Neural progenitor cell (in vitro differentiated cells): Measurements from ENCODE around the gene CCDC196. TPM values are rescaled to one million over a fixed set of nuclear protein-coding genes. Genes with fewer than 3 reads are reported as not detected.
"Not testable (repeated sequence)": the region's sequence is repeated elsewhere in the genome, so short reads cannot be mapped to it uniquely, and the experiment has no call there.

Experiments
- DNase-seq: peaks from one replicate; pipeline ENCODE4 v3.0.0-alpha.2; 2016; ENCODE audit warnings: low spot score
- H2AFZ ChIP-seq: fragments of 200-600 bp; sonication (generic); replicated peaks from 2 replicates; pipeline ENCODE4 v1.6.1; 2016; ENCODE audit warnings: antibody characterized with exemption
- H3F3A ChIP-seq: fragments of 200-600 bp; sonication (generic); 2 replicates; pipeline ENCODE4 v1.6.1; 2016; ENCODE audit warnings: antibody characterized with exemption, low read depth
- H3K27ac ChIP-seq: fragments of 200-600 bp; sonication (generic); 2 replicates; pipeline ENCODE4 v1.5.1; 2016; ENCODE audit warnings: mild to moderate bottlenecking
- H3K27me3 ChIP-seq: fragments of 200-600 bp; sonication (generic); 2 replicates; pipeline ENCODE4 v1.6.1; 2016; ENCODE audit warnings: mild to moderate bottlenecking, moderate library complexity
- H3K36me3 ChIP-seq: fragments of 200-600 bp; sonication (generic); 2 replicates; pipeline ENCODE4 v1.5.1; 2016
- H3K4me1 ChIP-seq: fragments of 200-600 bp; sonication (generic); 2 replicates; pipeline ENCODE4 v1.6.1; 2016; ENCODE audit warnings: mixed run types
- H3K4me2 ChIP-seq: fragments of 200-600 bp; sonication (generic); 2 replicates; pipeline ENCODE4 v1.6.1; 2016
- H3K4me3 ChIP-seq: fragments of 200-600 bp; sonication (generic); 2 replicates; pipeline ENCODE4 v1.5.1; 2016
- H3K79me2 ChIP-seq: fragments of 200-600 bp; sonication (generic); 2 replicates; pipeline ENCODE4 v1.6.1; 2016; ENCODE audit warnings: low read depth
- H3K9ac ChIP-seq: fragments of 200-600 bp; sonication (generic); 2 replicates; pipeline ENCODE4 v1.6.1; 2016
- H3K9me3 ChIP-seq: fragments of 200-600 bp; sonication (generic); 2 replicates; pipeline ENCODE4 v1.5.1; 2016; ENCODE audit warnings: low read depth
- H4K20me1 ChIP-seq: fragments of 200-600 bp; sonication (generic); 2 replicates; pipeline ENCODE4 v1.6.1; 2016; ENCODE audit warnings: low read depth
- H3K27ac Mint-ChIP-seq: 3 replicates; pipeline ENCODE4 v1.8.0; 2021; ENCODE audit warnings: mixed read lengths
- H3K27me3 Mint-ChIP-seq: 2 replicates; pipeline ENCODE4 v1.8.0; 2022; ENCODE audit warnings: low read depth, mild to moderate bottlenecking, inconsistent platforms, moderate library complexity, mixed read lengths; ENCODE audit not compliant: insufficient read depth
- H3K36me3 Mint-ChIP-seq: 3 replicates; pipeline ENCODE4 v1.8.0; 2021; ENCODE audit warnings: mixed read lengths
- H3K4me1 Mint-ChIP-seq: 3 replicates; pipeline ENCODE4 v1.8.0; 2021; ENCODE audit warnings: mixed read lengths
- H3K4me3 Mint-ChIP-seq: 3 replicates; pipeline ENCODE4 v1.8.0; 2021; ENCODE audit warnings: mild to moderate bottlenecking, moderate library complexity, mixed read lengths
- H3K9me3 Mint-ChIP-seq: 3 replicates; pipeline ENCODE4 v1.8.0; 2020; ENCODE audit warnings: mixed read lengths
- EZH2 ChIP-seq: fragments of 200-600 bp; sonication (generic); IDR thresholded peaks from 2 replicates; pipeline ENCODE4 v1.6.1; 2017; ENCODE audit warnings: antibody characterized with exemption, mild to moderate bottlenecking, moderate library complexity
- EZH2phosphoT487 ChIP-seq: fragments of 200-600 bp; sonication (generic); IDR thresholded peaks from 2 replicates; pipeline ENCODE4 v1.6.1; 2017; ENCODE audit warnings: antibody characterized with exemption
- total RNA-seq: library from RNA; depleted of rRNA; stranded (reverse); fragments of >200 nt; gene quantifications from 2 replicates; pipeline ENCODE4 v1.2.3, GENCODE V29; 2015; ENCODE audit warnings: low replicate concordance
- TF ChIP-seq, protein P1 (sequence below): fragments of 200-600 bp; sonication (generic); IDR thresholded peaks from 2 replicates; pipeline ENCODE4 v1.5.1; 2017; ENCODE audit warnings: antibody characterized with exemption, mild to moderate bottlenecking

CCDC196 gene
- total RNA-seq, 1 donor from 2014 or later, result not detected

DNA sequence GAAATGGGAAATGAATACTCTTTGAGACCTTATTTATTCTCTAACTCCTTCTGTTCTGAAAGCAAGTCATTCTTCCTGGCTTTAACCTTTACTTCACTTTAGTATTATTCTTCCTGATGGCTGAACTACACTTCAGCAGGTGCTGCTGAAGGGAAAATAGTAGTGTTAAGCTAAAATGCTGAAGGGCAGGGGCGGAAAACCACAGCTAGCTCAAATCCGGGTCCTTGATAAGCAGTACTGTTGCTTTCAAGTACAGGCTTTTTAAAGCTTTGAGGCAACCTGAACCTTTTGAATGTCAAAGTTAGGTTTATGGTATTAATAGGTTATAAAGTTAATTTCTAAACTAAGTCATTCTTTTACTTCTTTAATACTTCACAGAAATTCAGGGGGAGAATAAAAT is 10.7 kb downstream of the CCDC196 start:
- TF ChIP-seq EZH2 (no peak), EZH2phosphoT487 (no peak)
- TF ChIP-seq, protein P1, sequence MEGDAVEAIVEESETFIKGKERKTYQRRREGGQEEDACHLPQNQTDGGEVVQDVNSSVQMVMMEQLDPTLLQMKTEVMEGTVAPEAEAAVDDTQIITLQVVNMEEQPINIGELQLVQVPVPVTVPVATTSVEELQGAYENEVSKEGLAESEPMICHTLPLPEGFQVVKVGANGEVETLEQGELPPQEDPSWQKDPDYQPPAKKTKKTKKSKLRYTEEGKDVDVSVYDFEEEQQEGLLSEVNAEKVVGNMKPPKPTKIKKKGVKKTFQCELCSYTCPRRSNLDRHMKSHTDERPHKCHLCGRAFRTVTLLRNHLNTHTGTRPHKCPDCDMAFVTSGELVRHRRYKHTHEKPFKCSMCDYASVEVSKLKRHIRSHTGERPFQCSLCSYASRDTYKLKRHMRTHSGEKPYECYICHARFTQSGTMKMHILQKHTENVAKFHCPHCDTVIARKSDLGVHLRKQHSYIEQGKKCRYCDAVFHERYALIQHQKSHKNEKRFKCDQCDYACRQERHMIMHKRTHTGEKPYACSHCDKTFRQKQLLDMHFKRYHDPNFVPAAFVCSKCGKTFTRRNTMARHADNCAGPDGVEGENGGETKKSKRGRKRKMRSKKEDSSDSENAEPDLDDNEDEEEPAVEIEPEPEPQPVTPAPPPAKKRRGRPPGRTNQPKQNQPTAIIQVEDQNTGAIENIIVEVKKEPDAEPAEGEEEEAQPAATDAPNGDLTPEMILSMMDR, result no peak
- no peaks in the 10 kb centered on the region for H3K27me3 ChIP-seq
- H2AFZ ChIP-seq, result no peak overlapping the region
- H3K9me3 ChIP-seq, result no peaks in the 10 kb centered on the region
- H3K27ac ChIP-seq, result no peak overlapping the region
- H3K79me2 ChIP-seq, result no peaks in the 10 kb centered on the region
- no peaks in the 10 kb centered on the region for H3F3A ChIP-seq
- no peak overlapping the region for H3K4me2 ChIP-seq
- no peaks in the 10 kb centered on the region for H3K36me3 Mint-ChIP-seq
- H3K4me1 ChIP-seq, result no peaks in the 10 kb centered on the region
- H3K27ac Mint-ChIP-seq, result no peak overlapping the region
- no peak overlapping the region for H3K9ac ChIP-seq
- H3K4me3 ChIP-seq, result no peak overlapping the region
- peaks cover 3% of the 10 kb centered on the region for H3K4me1 Mint-ChIP-seq
- H4K20me1 ChIP-seq, result no peaks in the 10 kb centered on the region
- no peaks in the 10 kb centered on the region for H3K27me3 Mint-ChIP-seq
- no peak overlapping the region for H3K4me3 Mint-ChIP-seq
- DNase-seq, result no peak
- no peaks in the 10 kb centered on the region for H3K9me3 Mint-ChIP-seq
- no peaks in the 10 kb centered on the region for H3K36me3 ChIP-seq

DNA sequence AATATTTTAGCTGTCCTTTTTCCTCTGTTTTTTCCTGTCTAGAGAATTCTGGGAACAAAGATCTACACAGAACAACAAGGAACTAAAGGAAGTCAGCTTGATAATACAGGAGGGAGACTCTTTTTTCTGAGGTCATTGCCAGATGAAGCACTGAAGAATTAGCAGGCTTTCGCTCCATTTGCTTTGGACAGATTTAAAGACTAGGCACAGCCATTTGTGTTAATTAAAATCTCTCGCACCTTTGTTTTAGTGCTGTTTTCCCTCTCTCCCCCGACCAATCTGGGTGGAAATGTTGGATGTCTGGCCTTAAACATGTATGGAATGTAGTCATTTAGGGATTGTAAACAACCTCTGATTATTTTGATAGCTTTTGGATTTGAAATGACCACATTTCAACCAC is 12.1 kb downstream of the CCDC196 start:
- Mint-ChIP-seq H3K9me3 (no peaks in the 10 kb centered on the region), H3K4me3 (no peak overlapping the region), H3K36me3 (no peaks in the 10 kb centered on the region), H3K27me3 (no peaks in the 10 kb centered on the region), H3K27ac (no peak overlapping the region), H3K4me1 (peaks cover 3% of the 10 kb centered on the region)
- Histone ChIP-seq H3K9me3 (no peaks in the 10 kb centered on the region), H3K4me2 (no peak overlapping the region), H3K36me3 (no peaks in the 10 kb centered on the region), H3K79me2 (no peaks in the 10 kb centered on the region), H3K4me1 (no peaks in the 10 kb centered on the region), H3K4me3 (no peak overlapping the region), H2AFZ (no peak overlapping the region), H3K27me3 (no peaks in the 10 kb centered on the region), H3K27ac (no peak overlapping the region), H3F3A (no peaks in the 10 kb centered on the region), H3K9ac (no peak overlapping the region), H4K20me1 (no peaks in the 10 kb centered on the region)
- DNase-seq, result no peak
- TF ChIP-seq, protein P1, result no peak
- TF ChIP-seq EZH2phosphoT487, result no peak
- TF ChIP-seq EZH2, result no peak

DNA sequence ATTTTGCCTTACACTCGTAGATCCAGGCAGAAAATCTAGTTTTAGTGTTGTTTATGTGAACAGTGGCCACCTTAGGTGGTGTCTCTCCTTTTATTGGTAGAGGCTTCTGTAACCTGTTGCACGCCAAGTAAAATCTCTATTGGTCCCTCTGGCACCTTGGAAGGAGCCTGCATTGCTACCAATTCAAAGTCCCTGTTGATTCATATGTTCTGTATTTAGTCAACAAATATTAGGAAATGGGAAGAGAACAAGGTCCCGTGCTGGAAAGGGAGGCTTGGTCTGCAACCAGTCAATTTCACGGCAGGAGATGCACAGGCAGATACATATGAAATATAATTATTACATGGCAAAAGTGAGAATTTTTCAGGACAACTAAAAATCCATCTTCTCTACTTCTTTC is 15.4 kb downstream of the CCDC196 start:
- Mint-ChIP-seq H3K27ac (no peak overlapping the region), H3K4me1 (no peaks in the 10 kb centered on the region), H3K9me3 (no peaks in the 10 kb centered on the region), H3K4me3 (no peak overlapping the region), H3K27me3 (peaks cover 3% of the 10 kb centered on the region), H3K36me3 (no peaks in the 10 kb centered on the region)
- Histone ChIP-seq H3K27me3 (no peaks in the 10 kb centered on the region), H3K9ac (no peak overlapping the region), H3K27ac (no peak overlapping the region), H3K4me3 (no peak overlapping the region), H3K4me1 (peaks cover under 1% of the 10 kb centered on the region), H3K9me3 (no peaks in the 10 kb centered on the region), H3F3A (no peaks in the 10 kb centered on the region), H3K4me2 (no peak overlapping the region), H3K79me2 (no peaks in the 10 kb centered on the region), H4K20me1 (no peaks in the 10 kb centered on the region), H3K36me3 (no peaks in the 10 kb centered on the region), H2AFZ (no peak overlapping the region)
- TF ChIP-seq EZH2 (no peak), EZH2phosphoT487 (no peak)
- TF ChIP-seq, protein P1, result no peak
- no peak for DNase-seq

DNA sequence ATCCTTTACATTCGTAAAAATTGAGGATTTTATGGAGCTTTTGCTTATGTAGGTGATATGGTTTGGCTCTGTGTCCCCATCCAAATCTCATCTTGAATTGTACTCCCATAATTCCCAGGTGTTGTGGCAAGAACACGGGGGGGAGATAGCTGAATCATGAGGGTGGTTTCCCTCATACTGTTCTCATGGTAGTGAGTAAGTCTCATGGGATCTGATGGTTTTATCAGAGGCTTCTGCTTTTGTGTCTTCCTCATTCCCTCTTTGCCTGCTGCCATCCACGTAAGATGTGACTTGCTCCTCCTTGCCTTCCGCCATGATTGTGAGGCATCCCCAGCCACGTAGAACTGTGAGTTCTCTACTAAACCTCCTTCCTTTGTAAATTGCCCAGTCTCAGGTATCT is 16.7 kb downstream of the CCDC196 start:
- not testable (repeated sequence) for H3F3A ChIP-seq, H3K4me1 ChIP-seq, H3K4me3 ChIP-seq, H3K27me3 Mint-ChIP-seq, H3K9me3 ChIP-seq, H3K27ac ChIP-seq, H2AFZ ChIP-seq, H3K27ac Mint-ChIP-seq, H3K9ac ChIP-seq, H3K36me3 Mint-ChIP-seq, H3K4me3 Mint-ChIP-seq, H3K4me1 Mint-ChIP-seq, H3K4me2 ChIP-seq, H3K27me3 ChIP-seq, H3K36me3 ChIP-seq, H3K79me2 ChIP-seq, DNase-seq, H4K20me1 ChIP-seq, H3K9me3 Mint-ChIP-seq
